Uterus (tissue), 4 donors: Measurements from ENCODE around the gene CNOT4. TPM values are rescaled to one million over a fixed set of nuclear protein-coding genes. Genes with fewer than 3 reads are reported as not detected.
A peak's percentile ranks its signal among the peaks of the same experiment; 100 is the strongest.
"Not testable (repeated sequence)": the region's sequence is repeated elsewhere in the genome, so short reads cannot be mapped to it uniquely, and the experiment has no call there.

Experiments
- DNase-seq, 2 donors: peaks; one replicate each; pipeline ENCODE4 v3.0.0-alpha.2; 2019 to 2020
- H3K27ac ChIP-seq, 2 donors: fragments of 200-600 bp; sonication (generic); 1 replicate in 1 of 2; 2 replicates in 1 of 2; pipeline ENCODE4 v1.5.1; 2016 to 2018
- H3K27me3 ChIP-seq, 2 donors: fragments of 200-600 bp; sonication (generic); one replicate each; pipeline ENCODE4 v1.5.1; 2018 to 2019; ENCODE audit warnings: control low read depth in 1 of 2
- H3K36me3 ChIP-seq, 2 donors: fragments of 200-600 bp; sonication (generic); one replicate each; pipeline ENCODE4 v1.5.1; 2019; ENCODE audit warnings: control low read depth in 1 of 2
- H3K4me1 ChIP-seq, 2 donors: fragments of 200-600 bp; sonication (generic); one replicate each; pipeline ENCODE4 v1.5.1; 2018 to 2019; ENCODE audit warnings: control low read depth in 1 of 2
- H3K4me3 ChIP-seq, 2 donors: fragments of 200-600 bp; sonication (generic); 1 replicate in 1 of 2; 2 replicates in 1 of 2; pipeline ENCODE4 v1.5.1; 2018 to 2019; ENCODE audit warnings: mild to moderate bottlenecking in 1 of 2
- H3K9me3 ChIP-seq, 2 donors: fragments of 200-600 bp; sonication (generic); one replicate each; pipeline ENCODE4 v1.5.1; 2019; ENCODE audit warnings: control low read depth in 1 of 2
- POLR2A ChIP-seq, 2 donors: fragments of 450-650 bp; IDR thresholded peaks; one replicate each; pipeline ENCODE4 v1.6.1; 2016; ENCODE audit warnings: antibody characterized with exemption in 2 of 2, mild to moderate bottlenecking in 1 of 2, moderate library complexity in 1 of 2
- intact Hi-C: fragments of 100-400 bp; cut with DNase I; formaldehyde crosslinking; loops from one replicate; pipeline ENCODE4 v1.15.1; 2023; ENCODE audit warnings: low total_unique reads
- total RNA-seq, 4 donors: library from RNA; depleted of rRNA in 3 of 4; stranded (reverse); fragments of >200 nt in 3 of 4; gene quantifications; one replicate each; pipeline versions ENCODE4 v1.1.0 to v1.2.4, GENCODE V29; 2014 to 2023
- TF ChIP-seq, protein P1 (sequence below), 4 experiments: fragments of 200-600 bp in 2 of 4; fragments of 450-650 bp in 2 of 4; sonication (generic) in 2 of 4; IDR thresholded peaks; one replicate each; pipeline ENCODE4 v1.5.1; 2016 to 2019; ENCODE audit warnings: antibody characterized with exemption in 4 of 4, mild to moderate bottlenecking in 2 of 4, moderate library complexity in 1 of 4
- donor health status: DM: yes; HTN: yes; CAD: no.

CNOT4 gene
- total RNA-seq, 4 donors from 2014 or later, result 13.2 to 35.6 (median 20.6) TPM

DNA sequence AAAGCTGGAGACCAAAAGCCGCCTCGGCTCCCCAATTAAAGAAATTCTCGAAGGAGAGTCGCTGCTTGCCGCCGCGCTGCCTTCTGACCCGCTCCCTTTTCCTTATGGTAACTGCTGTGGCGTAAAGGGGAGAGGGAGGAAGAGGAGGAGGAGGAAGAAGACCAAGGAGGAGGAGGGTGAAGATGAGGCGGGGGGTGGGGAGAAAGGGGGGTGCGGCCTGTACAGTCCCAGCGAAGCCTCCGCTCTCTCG is 388 bp downstream of the CNOT4 start:
- no peaks in the 10 kb centered on the region for H3K9me3 ChIP-seq
- no peaks in the 10 kb centered on the region for H3K27me3 ChIP-seq
- intact Hi-C loops, result no loop called here
- H3K36me3 ChIP-seq, result no peaks in the 10 kb centered on the region
- DNase-seq, result peak in 1 of 2 donors; percentile 14
- H3K4me3 ChIP-seq, result peak overlapping the region; percentile 61 to 83
- H3K27ac ChIP-seq, result peak overlapping the region; percentile 88 to 94
- H3K4me1 ChIP-seq, result peaks cover 0 to 9% of the 10 kb centered on the region in 2 donors
- no peak for TF ChIP-seq POLR2A (IDR thresholded peaks at IDR 0.05)
- TF ChIP-seq, protein P1, sequence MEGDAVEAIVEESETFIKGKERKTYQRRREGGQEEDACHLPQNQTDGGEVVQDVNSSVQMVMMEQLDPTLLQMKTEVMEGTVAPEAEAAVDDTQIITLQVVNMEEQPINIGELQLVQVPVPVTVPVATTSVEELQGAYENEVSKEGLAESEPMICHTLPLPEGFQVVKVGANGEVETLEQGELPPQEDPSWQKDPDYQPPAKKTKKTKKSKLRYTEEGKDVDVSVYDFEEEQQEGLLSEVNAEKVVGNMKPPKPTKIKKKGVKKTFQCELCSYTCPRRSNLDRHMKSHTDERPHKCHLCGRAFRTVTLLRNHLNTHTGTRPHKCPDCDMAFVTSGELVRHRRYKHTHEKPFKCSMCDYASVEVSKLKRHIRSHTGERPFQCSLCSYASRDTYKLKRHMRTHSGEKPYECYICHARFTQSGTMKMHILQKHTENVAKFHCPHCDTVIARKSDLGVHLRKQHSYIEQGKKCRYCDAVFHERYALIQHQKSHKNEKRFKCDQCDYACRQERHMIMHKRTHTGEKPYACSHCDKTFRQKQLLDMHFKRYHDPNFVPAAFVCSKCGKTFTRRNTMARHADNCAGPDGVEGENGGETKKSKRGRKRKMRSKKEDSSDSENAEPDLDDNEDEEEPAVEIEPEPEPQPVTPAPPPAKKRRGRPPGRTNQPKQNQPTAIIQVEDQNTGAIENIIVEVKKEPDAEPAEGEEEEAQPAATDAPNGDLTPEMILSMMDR (IDR thresholded peaks at IDR 0.05), result no peak

DNA sequence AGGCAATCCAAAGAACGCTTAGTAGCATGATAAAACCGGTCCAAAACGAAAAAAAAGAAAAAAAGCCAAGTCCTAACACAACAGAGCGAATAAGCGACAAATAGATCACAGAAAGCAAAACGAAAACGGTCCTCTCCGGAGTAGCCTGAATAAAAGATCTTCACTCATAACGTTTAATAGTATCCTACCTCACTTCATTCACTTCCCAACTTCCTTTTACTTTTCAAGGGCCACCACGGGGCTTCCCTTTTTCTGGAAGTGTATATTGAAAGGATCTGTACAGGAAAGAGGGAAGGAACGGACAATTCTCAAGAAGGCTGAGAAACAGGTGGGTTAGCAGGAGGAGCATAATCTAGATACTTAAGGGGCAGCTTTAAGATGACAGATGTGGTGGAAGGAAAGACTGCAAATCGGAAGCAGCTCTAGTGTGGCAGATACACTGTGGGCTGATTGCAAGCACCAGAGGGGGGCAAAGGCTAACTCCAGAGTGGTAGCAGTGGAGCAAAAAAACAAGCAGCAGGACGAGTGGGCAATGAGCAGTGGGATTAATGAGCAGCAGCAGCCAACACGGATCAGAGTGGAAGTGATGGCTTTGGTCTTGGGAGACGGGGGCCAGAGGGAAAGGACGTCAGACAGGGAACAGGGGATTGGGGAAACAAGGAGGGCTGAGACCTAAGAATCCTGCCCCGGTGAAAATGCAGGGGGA is 866 bp downstream of the CNOT4 start:
- Histone ChIP-seq H3K27ac (peak overlapping the region; percentile 88 to 94), H3K36me3 (no peaks in the 10 kb centered on the region), H3K4me1 (peaks cover 0 to 9% of the 10 kb centered on the region in 2 donors), H3K27me3 (no peaks in the 10 kb centered on the region), H3K9me3 (no peaks in the 10 kb centered on the region), H3K4me3 (peak overlapping the region; percentile 61 to 83)
- intact Hi-C loops, result no loop called here
- DNase-seq, result no peak
- TF ChIP-seq POLR2A (IDR thresholded peaks at IDR 0.05), result no peak

DNA sequence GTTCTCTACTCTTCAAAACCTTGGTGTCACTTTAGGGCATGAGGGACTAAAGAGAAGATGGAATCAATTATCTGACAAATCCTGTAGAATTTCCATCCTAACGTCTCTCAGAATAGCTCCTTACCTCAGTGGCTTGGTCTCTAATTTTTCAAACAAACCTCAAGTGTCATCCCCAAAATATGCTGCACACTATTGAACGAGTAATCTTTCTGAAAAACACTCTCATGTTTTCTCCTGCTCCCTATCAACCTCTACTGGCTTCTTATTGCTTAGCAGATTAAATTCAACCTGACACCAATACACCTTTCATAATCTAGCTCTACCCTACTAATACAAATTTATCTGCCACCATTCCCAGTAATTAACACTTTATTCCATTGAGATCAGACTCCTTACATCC is 8.5 kb downstream of the CNOT4 start:
- Histone ChIP-seq H3K4me1 (peaks cover 0 to 14% of the 10 kb centered on the region in 2 donors), H3K36me3 (no peaks in the 10 kb centered on the region), H3K4me3 (no peak overlapping the region), H3K9me3 (no peaks in the 10 kb centered on the region), H3K27ac (no peak overlapping the region), H3K27me3 (no peaks in the 10 kb centered on the region)
- no peak for DNase-seq
- TF ChIP-seq, protein P1 (IDR thresholded peaks at IDR 0.05), result no peak
- no peak for TF ChIP-seq POLR2A (IDR thresholded peaks at IDR 0.05)
- intact Hi-C loops, result no loop called here

DNA sequence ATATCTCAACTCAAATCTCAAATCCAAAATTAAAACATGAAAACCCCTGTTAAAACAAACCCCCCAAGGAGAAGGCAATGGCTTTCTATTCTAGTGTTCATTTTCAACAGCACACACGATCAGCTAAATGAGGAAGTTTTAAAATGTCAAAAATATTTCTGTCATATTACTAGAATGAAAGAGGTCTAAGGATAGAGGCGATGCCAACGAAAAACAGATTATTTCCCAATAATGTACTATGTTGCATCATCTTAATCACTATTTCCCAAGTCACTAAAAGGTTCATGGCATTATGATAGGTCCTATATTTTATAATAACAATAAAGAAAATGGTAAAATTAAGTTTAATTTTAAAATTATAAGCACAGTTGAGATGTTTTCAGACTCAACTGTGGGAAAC is 10.1 kb downstream of the CNOT4 start:
- intact Hi-C loops, result no loop called here
- Histone ChIP-seq H3K4me1 (peaks cover 0 to 9% of the 10 kb centered on the region in 2 donors), H3K27me3 (no peaks in the 10 kb centered on the region), H3K27ac (no peak overlapping the region), H3K36me3 (no peaks in the 10 kb centered on the region), H3K4me3 (no peak overlapping the region), H3K9me3 (no peaks in the 10 kb centered on the region)
- no peak for DNase-seq
- TF ChIP-seq, protein P1 (IDR thresholded peaks at IDR 0.05), result no peak
- TF ChIP-seq POLR2A (IDR thresholded peaks at IDR 0.05), result no peak

DNA sequence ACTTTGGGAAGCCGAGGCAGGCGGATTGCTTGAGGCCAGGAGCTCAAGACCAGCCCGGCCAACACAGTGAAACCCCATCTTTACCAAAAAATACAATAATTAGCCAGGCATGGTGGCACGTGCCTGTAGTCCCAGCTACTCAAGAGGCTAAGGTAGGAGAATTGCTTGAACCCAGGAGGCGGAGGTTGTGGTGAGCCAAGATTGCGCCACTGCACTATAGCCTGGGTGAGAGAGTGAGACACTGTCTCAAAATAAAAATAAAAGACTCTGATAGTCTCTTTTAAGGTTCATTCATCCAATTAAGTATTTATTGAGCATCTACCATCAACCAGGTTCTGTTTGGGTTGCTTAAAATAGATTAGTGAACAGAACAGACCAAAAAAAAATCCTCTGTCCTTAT is 12.7 kb downstream of the CNOT4 start:
- H3K4me1 ChIP-seq, intact Hi-C loops, H3K9me3 ChIP-seq, H3K27me3 ChIP-seq, H3K36me3 ChIP-seq, H3K4me3 ChIP-seq, DNase-seq, H3K27ac ChIP-seq: not testable (repeated sequence)

DNA sequence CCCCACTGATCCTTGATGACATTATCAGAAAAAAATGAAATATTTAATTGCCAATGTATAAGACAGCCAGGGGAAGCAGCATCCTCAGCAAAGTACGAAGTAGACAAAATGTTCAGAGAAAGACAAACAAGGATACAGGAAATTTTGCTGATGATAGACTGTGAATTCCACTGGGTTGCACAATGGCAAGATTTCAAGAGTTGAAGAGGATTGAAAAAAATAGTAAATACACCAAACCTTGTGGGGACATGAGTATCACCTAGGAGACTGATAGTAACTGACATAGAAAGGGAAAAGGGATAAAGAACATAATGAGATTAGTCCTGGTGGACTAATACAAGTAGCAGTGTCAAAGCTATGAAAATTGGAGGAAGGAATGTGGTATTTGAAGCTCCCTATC is 16.5 kb downstream of the CNOT4 start:
- DNase-seq, result no peak
- intact Hi-C loops, result no loop called here
- Histone ChIP-seq H3K36me3 (no peaks in the 10 kb centered on the region), H3K27me3 (no peaks in the 10 kb centered on the region), H3K9me3 (no peaks in the 10 kb centered on the region), H3K4me1 (no peaks in the 10 kb centered on the region), H3K27ac (no peak overlapping the region), H3K4me3 (no peak overlapping the region)
- TF ChIP-seq, protein P1 (IDR thresholded peaks at IDR 0.05), result no peak
- no peak for TF ChIP-seq POLR2A (IDR thresholded peaks at IDR 0.05)
